HG03469 (cell line): ENCODE results near the gene TTC21B.

Experiments
- ATAC-seq: cut with Tn5 transposase; IDR thresholded peaks from one replicate; pipeline ENCODE4 v1.9.1; 2021; ENCODE audit warnings: mild to moderate bottlenecking, moderate library complexity, moderate number of reproducible peaks; ENCODE audit not compliant: unreplicated experiment

Gene TTC21B

GRCh38 chr2:165840333-165840958 lies 113.1 kb downstream of the TTC21B start:
- no peak for ATAC-seq

GRCh38 chr2:165839610-165840009 lies 114.0 kb downstream of the TTC21B start:
- ATAC-seq, result no peak

GRCh38 chr2:165837122-165837521 lies 116.5 kb downstream of the TTC21B start:
- ATAC-seq, result no peak

- no peak for ATAC-seq
These were observed 118.2 kb downstream of the TTC21B start for GRCh38 chr2:165835363-165835762.

- no peak for ATAC-seq
These were observed 120.4 kb downstream of the TTC21B start for GRCh38 chr2:165833156-165833555.

- no peak for ATAC-seq
These were observed 125.7 kb downstream of the TTC21B start for GRCh38 chr2:165827921-165828276.

- ATAC-seq, result peak; percentile 54
These were observed 126.3 kb downstream of the TTC21B start for GRCh38 chr2:165827016-165827920.

- no peak for ATAC-seq
These were observed 128.5 kb downstream of the TTC21B start for GRCh38 chr2:165825041-165825440.
